Nephron (organoid): ENCODE data around the gene TXK.

ENCODE experiments used
- H3K27ac Mint-ChIP-seq, 3 experiments: 2 replicates each; pipeline ENCODE4 v1.8.0; 2020; ENCODE audit warnings: mixed read lengths in 3 of 3, mild to moderate bottlenecking in 2 of 3, moderate library complexity in 1 of 3
- H3K27me3 Mint-ChIP-seq: 2 replicates; pipeline ENCODE4 v1.8.0; 2021; ENCODE audit warnings: low read depth, mild to moderate bottlenecking, moderate library complexity, mixed read lengths
- H3K36me3 Mint-ChIP-seq: 2 replicates; pipeline ENCODE4 v1.8.0; 2020; ENCODE audit warnings: low read depth, mixed read lengths
- H3K4me1 Mint-ChIP-seq: 2 replicates; pipeline ENCODE4 v1.8.0; 2020; ENCODE audit warnings: mixed read lengths
- H3K4me3 Mint-ChIP-seq, 3 experiments: 2 replicates each; pipeline ENCODE4 v1.8.0; 2020; ENCODE audit warnings: mild to moderate bottlenecking in 3 of 3, mixed read lengths in 3 of 3, moderate library complexity in 2 of 3
- H3K9me3 Mint-ChIP-seq: 2 replicates; pipeline ENCODE4 v1.8.0; 2020; ENCODE audit warnings: mixed read lengths
- TF ChIP-seq, protein P1 (sequence below), 3 experiments: fragments of 200-600 bp; sonication (generic); IDR thresholded peaks; one replicate each; pipeline ENCODE4 v1.5.0; 2021; ENCODE audit warnings: antibody characterized with exemption in 3 of 3; ENCODE audit not compliant: unreplicated experiment in 3 of 3

Gene TXK

GRCh38 chr4:48162162-48162561, 28.1 kb upstream of the TXK start:
- Mint-ChIP-seq H3K27ac (no peak overlapping the region), H3K4me1 (no peaks in the 10 kb centered on the region), H3K4me3 (no peak overlapping the region), H3K27me3 (peaks cover 4% of the 10 kb centered on the region), H3K36me3 (peaks cover 3% of the 10 kb centered on the region), H3K9me3 (peaks cover 2% of the 10 kb centered on the region)
- TF ChIP-seq, protein P1, sequence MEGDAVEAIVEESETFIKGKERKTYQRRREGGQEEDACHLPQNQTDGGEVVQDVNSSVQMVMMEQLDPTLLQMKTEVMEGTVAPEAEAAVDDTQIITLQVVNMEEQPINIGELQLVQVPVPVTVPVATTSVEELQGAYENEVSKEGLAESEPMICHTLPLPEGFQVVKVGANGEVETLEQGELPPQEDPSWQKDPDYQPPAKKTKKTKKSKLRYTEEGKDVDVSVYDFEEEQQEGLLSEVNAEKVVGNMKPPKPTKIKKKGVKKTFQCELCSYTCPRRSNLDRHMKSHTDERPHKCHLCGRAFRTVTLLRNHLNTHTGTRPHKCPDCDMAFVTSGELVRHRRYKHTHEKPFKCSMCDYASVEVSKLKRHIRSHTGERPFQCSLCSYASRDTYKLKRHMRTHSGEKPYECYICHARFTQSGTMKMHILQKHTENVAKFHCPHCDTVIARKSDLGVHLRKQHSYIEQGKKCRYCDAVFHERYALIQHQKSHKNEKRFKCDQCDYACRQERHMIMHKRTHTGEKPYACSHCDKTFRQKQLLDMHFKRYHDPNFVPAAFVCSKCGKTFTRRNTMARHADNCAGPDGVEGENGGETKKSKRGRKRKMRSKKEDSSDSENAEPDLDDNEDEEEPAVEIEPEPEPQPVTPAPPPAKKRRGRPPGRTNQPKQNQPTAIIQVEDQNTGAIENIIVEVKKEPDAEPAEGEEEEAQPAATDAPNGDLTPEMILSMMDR (IDR thresholded peaks at IDR 0.05; ENCODE audit: unreplicated experiment in 3 of 3): no peak

DNA sequence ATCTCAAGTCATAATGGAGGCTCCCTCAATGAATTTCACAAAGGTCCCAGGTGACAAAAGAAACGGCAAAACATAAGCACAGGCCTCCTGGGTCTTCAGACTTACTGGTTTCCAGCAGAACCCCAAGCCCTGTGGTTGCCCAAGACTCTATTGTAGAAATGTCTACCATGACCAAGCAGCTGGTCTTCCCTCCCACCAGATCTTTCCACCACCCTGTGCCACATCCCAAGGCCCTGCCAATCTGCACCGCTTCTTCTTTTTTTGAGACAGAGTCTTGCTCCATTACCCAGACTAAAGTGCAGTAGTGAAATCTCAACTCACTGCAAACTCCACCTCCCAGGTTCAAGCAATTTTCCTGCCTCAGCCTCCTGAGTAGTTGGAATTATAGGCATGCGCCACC, 23.2 kb upstream of the TXK start:
- TF ChIP-seq, protein P1 (IDR thresholded peaks at IDR 0.05; ENCODE audit: unreplicated experiment in 3 of 3): no peak
- Mint-ChIP-seq H3K36me3 (peaks cover 35% of the 10 kb centered on the region), H3K9me3 (peaks cover 27% of the 10 kb centered on the region), H3K27ac (no peak overlapping the region), H3K27me3 (no peaks in the 10 kb centered on the region), H3K4me3 (no peak overlapping the region), H3K4me1 (no peaks in the 10 kb centered on the region)

DNA sequence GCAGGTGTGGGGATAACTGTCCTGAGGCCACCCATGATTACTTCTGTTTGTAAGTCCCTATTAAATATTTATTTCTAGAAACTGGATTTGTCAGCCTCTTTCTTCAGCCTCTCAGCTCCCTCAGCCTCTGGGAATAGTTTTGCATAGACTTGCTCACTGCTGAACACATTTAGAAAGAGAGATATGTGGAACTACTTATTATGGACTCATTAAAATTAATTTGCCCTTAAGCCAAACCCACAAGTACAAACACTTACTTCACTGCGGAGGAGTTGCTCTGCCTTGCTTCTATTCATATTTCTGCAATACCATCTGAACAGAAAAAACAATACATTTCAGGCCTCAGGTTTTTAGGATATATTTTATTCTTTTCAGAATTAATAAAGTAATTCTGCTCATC, 22.4 kb upstream of the TXK start:
- H3K36me3 Mint-ChIP-seq: peaks cover 35% of the 10 kb centered on the region

GRCh38 chr4:48153791-48154550, 19.9 kb upstream of the TXK start:
- Mint-ChIP-seq H3K27me3 (no peaks in the 10 kb centered on the region), H3K36me3 (peaks cover 32% of the 10 kb centered on the region), H3K4me1 (no peaks in the 10 kb centered on the region), H3K9me3 (peaks cover 27% of the 10 kb centered on the region), H3K4me3 (no peak overlapping the region), H3K27ac (no peak overlapping the region)
- TF ChIP-seq, protein P1 (IDR thresholded peaks at IDR 0.05; ENCODE audit: unreplicated experiment in 3 of 3): no peak

More for the DNA sequence above, 22.4 kb upstream of the TXK start:
- TF ChIP-seq, protein P1 (IDR thresholded peaks at IDR 0.05; ENCODE audit: unreplicated experiment in 3 of 3): no peak
- Mint-ChIP-seq H3K4me1 (no peaks in the 10 kb centered on the region), H3K27me3 (no peaks in the 10 kb centered on the region), H3K4me3 (no peak overlapping the region), H3K27ac (no peak overlapping the region), H3K9me3 (peaks cover 27% of the 10 kb centered on the region)

DNA sequence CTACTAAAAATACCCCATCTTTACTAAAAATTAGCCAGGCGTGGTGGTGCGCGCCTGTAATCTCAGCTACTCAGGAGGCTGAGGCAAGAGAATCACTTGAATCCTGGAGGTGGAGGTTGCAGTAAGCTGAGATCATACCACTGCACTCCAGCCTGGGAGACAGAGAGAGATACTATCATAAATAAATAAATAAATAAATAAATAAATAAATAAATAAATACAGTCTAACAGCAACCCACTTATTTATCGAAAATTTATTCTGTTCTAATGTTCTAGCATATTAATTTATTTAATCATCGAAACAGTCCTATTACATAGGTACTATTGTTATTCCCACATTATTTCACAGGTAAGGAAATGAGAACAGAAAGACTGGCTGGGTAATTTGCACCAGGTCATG, 18.2 kb upstream of the TXK start:
- H3K27ac Mint-ChIP-seq: no peak overlapping the region
- H3K36me3 Mint-ChIP-seq: peaks cover 32% of the 10 kb centered on the region
- H3K9me3 Mint-ChIP-seq: peaks cover 25% of the 10 kb centered on the region
- H3K4me1 Mint-ChIP-seq: no peaks in the 10 kb centered on the region
- TF ChIP-seq, protein P1 (IDR thresholded peaks at IDR 0.05; ENCODE audit: unreplicated experiment in 3 of 3): no peak
- no peaks in the 10 kb centered on the region for H3K27me3 Mint-ChIP-seq
- H3K4me3 Mint-ChIP-seq: no peak overlapping the region

- Mint-ChIP-seq H3K9me3 (peaks cover 17% of the 10 kb centered on the region), H3K4me1 (no peaks in the 10 kb centered on the region), H3K36me3 (peaks cover 18% of the 10 kb centered on the region), H3K27me3 (no peaks in the 10 kb centered on the region), H3K4me3 (no peak overlapping the region), H3K27ac (no peak overlapping the region)
- TF ChIP-seq, protein P1 (IDR thresholded peaks at IDR 0.05; ENCODE audit: unreplicated experiment in 3 of 3): no peak
These were observed 15.8 kb upstream of the TXK start for GRCh38 chr4:48149827-48150370.
